PC-3 (cell line): ENCODE measurements around the gene METAP1. TPM values are rescaled to one million over a fixed set of nuclear protein-coding genes. Genes with fewer than 3 reads are reported as not detected.

Experiments
- ATAC-seq: fragments of 200-7000 bp; cut with Tn5 transposase; 2 replicates; pipeline ENCODE4 v1.9.1; 2020; ENCODE audit warnings: mild to moderate bottlenecking, moderate library complexity
- BruUV-seq: library from RNA; stranded (reverse); fragments of 400-500 nt; replicated peaks from 2 replicates; lab custom pipeline; 2021; lab: Mats Ljungman, UMichigan
- CTCF ChIA-PET: fragments of 300-600 bp; sonication (Branson Sonifier 250); formaldehyde crosslinking; loops from one replicate; lab custom pipeline; 2022; ENCODE audit warnings: antibody characterized with exemption; lab: Charles Lee
- POLR2A ChIA-PET: fragments of 300-600 bp; sonication (Branson Sonifier 250); formaldehyde crosslinking; loops from one replicate; lab custom pipeline; 2022; ENCODE audit warnings: antibody characterized with exemption; ENCODE audit not compliant: unreplicated experiment; lab: Charles Lee
- DNase-seq: peaks from one replicate; pipeline ENCODE4 v3.0.0-alpha.2; 2015
- H2AFZ ChIP-seq: fragments of 300-600 bp; sonication (generic); 2 replicates; pipeline ENCODE4 v1.6.0; 2016; ENCODE audit warnings: antibody characterized with exemption, low read length
- H3F3A ChIP-seq: fragments of 300-600 bp; sonication (generic); one replicate; pipeline ENCODE4 v1.6.0; 2017; ENCODE audit warnings: antibody characterized with exemption, low read length, control low read depth, mild to moderate bottlenecking; ENCODE audit not compliant: unreplicated experiment
- H3K27ac ChIP-seq: fragments of 300-600 bp; sonication (generic); 2 replicates; pipeline ENCODE4 v1.5.1; 2016; ENCODE audit warnings: mild to moderate bottlenecking, low read length
- H3K27me3 ChIP-seq: fragments of 300-600 bp; sonication (generic); 2 replicates; pipeline ENCODE4 v1.6.1; 2016; ENCODE audit warnings: low read length, mixed read lengths
- H3K36me3 ChIP-seq: fragments of 300-600 bp; sonication (generic); 2 replicates; pipeline ENCODE4 v1.6.1; 2016; ENCODE audit warnings: low read depth, mixed run types, low read length, mixed read lengths
- H3K4me1 ChIP-seq: fragments of 300-600 bp; sonication (generic); 2 replicates; pipeline ENCODE4 v1.5.1; 2016; ENCODE audit warnings: low read length; ENCODE audit not compliant: insufficient read depth
- H3K4me2 ChIP-seq: fragments of 300-600 bp; sonication (generic); 2 replicates; pipeline ENCODE4 v1.6.0; 2016; ENCODE audit warnings: low read length
- H3K4me3 ChIP-seq: fragments of 300-600 bp; sonication (generic); 2 replicates; pipeline ENCODE4 v1.5.1; 2016; ENCODE audit warnings: mild to moderate bottlenecking, low read length, mixed read lengths
- H3K79me2 ChIP-seq: fragments of 300-600 bp; sonication (generic); 2 replicates; pipeline ENCODE4 v1.6.1; 2017; ENCODE audit warnings: low read length, mixed read lengths
- H3K9ac ChIP-seq: fragments of 300-600 bp; sonication (generic); 2 replicates; pipeline ENCODE4 v1.6.0; 2016; ENCODE audit warnings: mild to moderate bottlenecking, low read length
- H3K9me2 ChIP-seq: fragments of 300-600 bp; sonication (generic); replicated peaks from 2 replicates; pipeline ENCODE4 v1.6.1; 2016; ENCODE audit warnings: mixed run types, low read length, mixed read lengths
- H3K9me3 ChIP-seq: fragments of 300-600 bp; sonication (generic); 2 replicates; pipeline ENCODE4 v1.6.1; 2016; ENCODE audit warnings: low read length, mixed read lengths
- H4K20me1 ChIP-seq: fragments of 300-600 bp; sonication (generic); 2 replicates; pipeline ENCODE4 v1.6.1; 2016; ENCODE audit warnings: low read length, mixed read lengths
- CTCF ChIP-seq: fragments of 300-600 bp; sonication (generic); conservative IDR thresholded peaks from 2 replicates; pipeline ENCODE4 v1.5.1; 2017; ENCODE audit warnings: antibody characterized with exemption, low read depth, mild to moderate bottlenecking, low read length
- EZH2 ChIP-seq: fragments of 300-600 bp; sonication (generic); IDR thresholded peaks from one replicate; pipeline ENCODE4 v1.6.1; 2017; ENCODE audit warnings: antibody characterized with exemption, mild to moderate bottlenecking, low read length; ENCODE audit not compliant: unreplicated experiment
- EZH2phosphoT487 ChIP-seq: fragments of 300-600 bp; sonication (generic); IDR thresholded peaks from 2 replicates; pipeline ENCODE4 v1.6.1; 2018; ENCODE audit warnings: mild to moderate bottlenecking, antibody characterized with exemption, low read length, borderline replicate concordance
- intact Hi-C: fragments of 100-400 bp; cut with micrococcal nuclease; formaldehyde crosslinking; loops from 2 replicates; pipeline ENCODE4 v1.9.0; 2023
- total RNA-seq: library from RNA; depleted of rRNA; stranded (reverse); fragments of >200 nt; gene quantifications from 2 replicates; pipeline ENCODE4 v1.2.3, GENCODE V29; 2014

Gene METAP1
- total RNA-seq, 1 experiment from 2014 or later = 53.9 TPM

GRCh38 chr4:99025506-99025905 lies 30.0 kb downstream of the METAP1 start:
- peaks cover 82% of the 10 kb centered on the region for H3K79me2 ChIP-seq
- H3K9me2 ChIP-seq = no peaks in the 10 kb centered on the region
- no peak overlapping the region for H3K4me3 ChIP-seq
- H3K9me3 ChIP-seq = no peaks in the 10 kb centered on the region
- CTCF ChIA-PET = no interaction called here
- no peaks in the 10 kb centered on the region for H3K27me3 ChIP-seq
- ATAC-seq (no peak), DNase-seq (no peak)
- H3K4me1 ChIP-seq = no peaks in the 10 kb centered on the region; the same call in 1 of the 2 replicates
- TF ChIP-seq CTCF (no peak), EZH2 (no peak), EZH2phosphoT487 (no peak)
- peaks cover 4% of the 10 kb centered on the region; the same call in 1 of the 2 replicates for H4K20me1 ChIP-seq
- H3F3A ChIP-seq = no peaks in the 10 kb centered on the region
- H3K27ac ChIP-seq = no peak overlapping the region
- POLR2A ChIA-PET = no interaction called here
- H3K36me3 ChIP-seq = peaks cover 9% of the 10 kb centered on the region
- H3K9ac ChIP-seq = no peak overlapping the region
- BruUV-seq = no TSS peak
- intact Hi-C loops = no loop called here
- no peak overlapping the region for H3K4me2 ChIP-seq
- H2AFZ ChIP-seq = no peak overlapping the region

- Histone ChIP-seq H3K9me2 (no peaks in the 10 kb centered on the region), H3K4me2 (no peak overlapping the region), H3K27ac (no peak overlapping the region), H3K27me3 (no peaks in the 10 kb centered on the region), H4K20me1 (peaks cover 4% of the 10 kb centered on the region; the same call in 1 of the 2 replicates), H3K36me3 (no peaks in the 10 kb centered on the region), H3F3A (no peaks in the 10 kb centered on the region), H3K9ac (no peak overlapping the region), H3K79me2 (peaks cover 71% of the 10 kb centered on the region), H3K4me3 (no peak overlapping the region), H3K9me3 (no peaks in the 10 kb centered on the region), H3K4me1 (no peaks in the 10 kb centered on the region; the same call in 1 of the 2 replicates), H2AFZ (no peak overlapping the region)
- ChIA-PET POLR2A (no interaction called here), CTCF (no interaction called here)
- intact Hi-C loops = no loop called here
- no peak for ATAC-seq
- no TSS peak for BruUV-seq
- TF ChIP-seq EZH2phosphoT487 (no peak), CTCF (no peak), EZH2 (no peak)
- no peak for DNase-seq
Observed at GRCh38 chr4:99027304-99027703, 31.8 kb downstream of the METAP1 start.

- no peak overlapping the region for H3K27ac ChIP-seq
- no peak overlapping the region for H3K9ac ChIP-seq
- CTCF ChIA-PET = no interaction called here
- intact Hi-C loops = no loop called here
- H3F3A ChIP-seq = no peaks in the 10 kb centered on the region
- H3K36me3 ChIP-seq = no peaks in the 10 kb centered on the region
- no peaks in the 10 kb centered on the region for H3K9me3 ChIP-seq
- no peak overlapping the region for H3K4me2 ChIP-seq
- POLR2A ChIA-PET = no interaction called here
- no peaks in the 10 kb centered on the region for H3K27me3 ChIP-seq
- H3K79me2 ChIP-seq = peaks cover 63% of the 10 kb centered on the region
- H2AFZ ChIP-seq = no peak overlapping the region
- H3K4me3 ChIP-seq = no peak overlapping the region
- no peak for TF ChIP-seq EZH2phosphoT487
- no peak for TF ChIP-seq EZH2
- TF ChIP-seq CTCF = no peak
- DNase-seq = peak; percentile 7
- peaks cover 4% of the 10 kb centered on the region; the same call in 1 of the 2 replicates for H4K20me1 ChIP-seq
- H3K9me2 ChIP-seq = no peaks in the 10 kb centered on the region
- no peak for ATAC-seq
- BruUV-seq = no TSS peak
- H3K4me1 ChIP-seq = no peaks in the 10 kb centered on the region; the same call in 1 of the 2 replicates
Observed at GRCh38 chr4:99028187-99028586, 32.7 kb downstream of the METAP1 start.
